ENCODE results near the gene TMEM169. TPM values are rescaled to one million over a fixed set of nuclear protein-coding genes. Genes with fewer than 3 reads are reported as not detected.

The TMEM169 gene
- polyA plus RNA-seq, 1 donor from 2014 or later, result 29.6 TPM

- no peaks in the 10 kb centered on the region for H3K27me3 ChIP-seq (ENCODE audit: insufficient read depth, low read depth, low read length)
- H2AFZ ChIP-seq (ENCODE audit: low read depth, low read length), result no peak overlapping the region
- no peaks in the 10 kb centered on the region for H3K36me3 ChIP-seq (ENCODE audit: insufficient read depth, low read length)
- H3K4me3 ChIP-seq (ENCODE audit: low read length), result no peak overlapping the region
- no peaks in the 10 kb centered on the region for H3K9me2 ChIP-seq (ENCODE audit: insufficient read depth, low read length)
- no peak overlapping the region for H3K9ac ChIP-seq (ENCODE audit: low read length)
- TF ChIP-seq CTCF (IDR thresholded peaks at IDR 0.05; ENCODE audit: poor library complexity, severe bottlenecking) (no peak), POLR2AphosphoS5 (IDR thresholded peaks at IDR 0.05) (no peak), MXI1 (conservative IDR thresholded peaks at IDR 0.05; ENCODE audit: poor library complexity, severe bottlenecking) (no peak), SMC3 (conservative IDR thresholded peaks at IDR 0.05; ENCODE audit: poor library complexity) (no peak), TAF1 (IDR thresholded peaks at IDR 0.05; ENCODE audit: low read depth) (no peak), REST (IDR thresholded peaks at IDR 0.05; ENCODE audit: borderline replicate concordance) (no peak), EP300 (conservative IDR thresholded peaks at IDR 0.05; ENCODE audit: poor library complexity, severe bottlenecking) (no peak)
- H3K4me2 ChIP-seq (ENCODE audit: low read length), result no peak overlapping the region
- H3K9me3 ChIP-seq (ENCODE audit: low read length), result no peaks in the 10 kb centered on the region
- H3F3A ChIP-seq (ENCODE audit: insufficient read depth, low read length, poor library complexity, severe bottlenecking), result no peaks in the 10 kb centered on the region
- H3K27ac ChIP-seq (ENCODE audit: low read length), result no peak overlapping the region
- no peaks in the 10 kb centered on the region for H3K79me2 ChIP-seq (replicated peaks; ENCODE audit: insufficient read depth, low read length)
- H4K20me1 ChIP-seq (ENCODE audit: insufficient read depth), result no peaks in the 10 kb centered on the region
These were observed 32.3 kb upstream of the TMEM169 start for GRCh38 chr2:216049452-216049851.

GRCh38 chr2:216051350-216051749 is 30.4 kb upstream of the TMEM169 start:
- TF ChIP-seq TAF1 (IDR thresholded peaks at IDR 0.05; ENCODE audit: low read depth), result no peak
- no peak for TF ChIP-seq EZH2 (IDR thresholded peaks at IDR 0.05; ENCODE audit: borderline replicate concordance, insufficient read depth, low read length, poor library complexity, severe bottlenecking)
- TF ChIP-seq RAD21 (conservative IDR thresholded peaks at IDR 0.05), result no peak
- TF ChIP-seq EP300 (conservative IDR thresholded peaks at IDR 0.05; ENCODE audit: poor library complexity, severe bottlenecking), result no peak
- no peak for TF ChIP-seq REST (IDR thresholded peaks at IDR 0.05; ENCODE audit: borderline replicate concordance)
- no peak for TF ChIP-seq CTCF (IDR thresholded peaks at IDR 0.05; ENCODE audit: poor library complexity, severe bottlenecking)
- no peak for TF ChIP-seq MXI1 (conservative IDR thresholded peaks at IDR 0.05; ENCODE audit: poor library complexity, severe bottlenecking)
- no peak for TF ChIP-seq POLR2AphosphoS5 (IDR thresholded peaks at IDR 0.05)
- TF ChIP-seq SMC3 (conservative IDR thresholded peaks at IDR 0.05; ENCODE audit: poor library complexity), result no peak
- no peaks in the 10 kb centered on the region for H3K9me3 ChIP-seq (ENCODE audit: low read length)
- H4K20me1 ChIP-seq (ENCODE audit: insufficient read depth), result no peaks in the 10 kb centered on the region
- no peak overlapping the region for H3K27ac ChIP-seq (ENCODE audit: low read length)
- H3K4me2 ChIP-seq (ENCODE audit: low read length), result no peak overlapping the region
- no peaks in the 10 kb centered on the region for H3K9me2 ChIP-seq (ENCODE audit: insufficient read depth, low read length)
- no peaks in the 10 kb centered on the region for H3F3A ChIP-seq (ENCODE audit: insufficient read depth, low read length, poor library complexity, severe bottlenecking)
- no peak overlapping the region for H3K4me3 ChIP-seq (ENCODE audit: low read length)
- H3K9ac ChIP-seq (ENCODE audit: low read length), result no peak overlapping the region
- H3K27me3 ChIP-seq (ENCODE audit: insufficient read depth, low read depth, low read length), result no peaks in the 10 kb centered on the region
- no peaks in the 10 kb centered on the region for H3K79me2 ChIP-seq (replicated peaks; ENCODE audit: insufficient read depth, low read length)
- H3K36me3 ChIP-seq (ENCODE audit: insufficient read depth, low read length), result no peaks in the 10 kb centered on the region
- H2AFZ ChIP-seq (ENCODE audit: low read depth, low read length), result no peak overlapping the region

Data from neural cell (in vitro differentiated cells).